ENCODE data around the gene DYRK1A.

DNA sequence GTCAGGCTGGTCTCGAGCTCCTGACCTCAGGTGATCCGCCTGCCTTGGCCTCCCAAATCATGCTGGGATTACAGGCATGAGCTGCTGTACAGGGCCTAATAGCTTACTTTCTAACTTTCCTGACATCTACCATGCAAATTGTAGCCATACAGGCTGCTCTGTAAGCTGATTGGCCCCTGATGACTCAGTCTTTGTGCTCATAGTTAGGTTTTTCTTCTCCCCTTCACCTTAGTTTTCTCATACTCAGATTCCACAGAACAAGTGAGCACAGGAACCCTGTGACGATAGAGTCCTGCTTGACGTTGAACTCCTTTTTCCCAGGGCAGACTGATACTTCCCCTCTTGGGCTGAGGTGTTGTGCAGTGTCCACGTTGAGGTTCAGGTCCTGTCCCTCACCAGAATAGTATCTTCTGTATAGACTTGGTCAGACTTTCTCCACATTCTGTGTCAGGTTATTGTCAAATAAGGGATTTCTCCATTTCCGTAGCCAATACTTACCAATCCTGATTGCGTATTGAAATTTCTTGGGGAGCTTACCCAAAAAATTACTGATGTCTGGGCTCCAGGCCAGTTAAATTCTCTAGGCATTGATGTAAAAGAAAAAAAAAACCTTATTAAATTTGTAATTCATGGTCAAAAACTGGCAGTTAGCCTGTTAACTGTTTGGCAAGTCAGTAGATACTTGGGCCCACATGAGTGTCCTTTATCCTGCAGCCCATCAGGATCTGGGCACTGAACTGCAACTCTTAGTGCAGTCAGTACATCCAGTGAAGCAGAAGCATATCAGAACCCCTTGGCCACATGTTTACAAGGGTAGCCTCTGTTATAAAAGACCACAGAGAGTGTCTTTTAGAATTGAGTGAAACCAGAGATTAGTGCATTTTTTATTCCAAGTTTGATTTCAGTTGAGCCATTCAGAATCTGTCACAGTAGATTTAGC, 118.2 kb downstream of the DYRK1A start:
- TF ChIP-seq, protein P1, sequence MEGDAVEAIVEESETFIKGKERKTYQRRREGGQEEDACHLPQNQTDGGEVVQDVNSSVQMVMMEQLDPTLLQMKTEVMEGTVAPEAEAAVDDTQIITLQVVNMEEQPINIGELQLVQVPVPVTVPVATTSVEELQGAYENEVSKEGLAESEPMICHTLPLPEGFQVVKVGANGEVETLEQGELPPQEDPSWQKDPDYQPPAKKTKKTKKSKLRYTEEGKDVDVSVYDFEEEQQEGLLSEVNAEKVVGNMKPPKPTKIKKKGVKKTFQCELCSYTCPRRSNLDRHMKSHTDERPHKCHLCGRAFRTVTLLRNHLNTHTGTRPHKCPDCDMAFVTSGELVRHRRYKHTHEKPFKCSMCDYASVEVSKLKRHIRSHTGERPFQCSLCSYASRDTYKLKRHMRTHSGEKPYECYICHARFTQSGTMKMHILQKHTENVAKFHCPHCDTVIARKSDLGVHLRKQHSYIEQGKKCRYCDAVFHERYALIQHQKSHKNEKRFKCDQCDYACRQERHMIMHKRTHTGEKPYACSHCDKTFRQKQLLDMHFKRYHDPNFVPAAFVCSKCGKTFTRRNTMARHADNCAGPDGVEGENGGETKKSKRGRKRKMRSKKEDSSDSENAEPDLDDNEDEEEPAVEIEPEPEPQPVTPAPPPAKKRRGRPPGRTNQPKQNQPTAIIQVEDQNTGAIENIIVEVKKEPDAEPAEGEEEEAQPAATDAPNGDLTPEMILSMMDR (IDR thresholded peaks at IDR 0.05): no peak
- no peak for TF ChIP-seq POLR2A (IDR thresholded peaks at IDR 0.05)

All from uterus (tissue), 2 donors.